Coronary artery (tissue), 2 donors: ENCODE results near the gene ADISSP.
A peak's percentile ranks its signal among the peaks of the same experiment; 100 is the strongest.

Source experiments
- DNase-seq: peaks from one replicate; pipeline ENCODE4 v3.0.0-alpha.2; 2017; ENCODE audit warnings: low spot score
- H3K27ac ChIP-seq, 2 donors: fragments of 200-600 bp; sonication (generic); one replicate each; pipeline ENCODE4 v1.5.1; 2016 to 2019
- H3K4me3 ChIP-seq: fragments of 200-600 bp; sonication (generic); 2 replicates; pipeline ENCODE4 v1.5.1; 2016; ENCODE audit warnings: mild to moderate bottlenecking, moderate library complexity
- TF ChIP-seq, protein P1 (sequence below): fragments of 200-600 bp; sonication (generic); IDR thresholded peaks from one replicate; pipeline ENCODE4 v1.5.1; 2019; ENCODE audit warnings: antibody characterized with exemption

ADISSP gene

DNA sequence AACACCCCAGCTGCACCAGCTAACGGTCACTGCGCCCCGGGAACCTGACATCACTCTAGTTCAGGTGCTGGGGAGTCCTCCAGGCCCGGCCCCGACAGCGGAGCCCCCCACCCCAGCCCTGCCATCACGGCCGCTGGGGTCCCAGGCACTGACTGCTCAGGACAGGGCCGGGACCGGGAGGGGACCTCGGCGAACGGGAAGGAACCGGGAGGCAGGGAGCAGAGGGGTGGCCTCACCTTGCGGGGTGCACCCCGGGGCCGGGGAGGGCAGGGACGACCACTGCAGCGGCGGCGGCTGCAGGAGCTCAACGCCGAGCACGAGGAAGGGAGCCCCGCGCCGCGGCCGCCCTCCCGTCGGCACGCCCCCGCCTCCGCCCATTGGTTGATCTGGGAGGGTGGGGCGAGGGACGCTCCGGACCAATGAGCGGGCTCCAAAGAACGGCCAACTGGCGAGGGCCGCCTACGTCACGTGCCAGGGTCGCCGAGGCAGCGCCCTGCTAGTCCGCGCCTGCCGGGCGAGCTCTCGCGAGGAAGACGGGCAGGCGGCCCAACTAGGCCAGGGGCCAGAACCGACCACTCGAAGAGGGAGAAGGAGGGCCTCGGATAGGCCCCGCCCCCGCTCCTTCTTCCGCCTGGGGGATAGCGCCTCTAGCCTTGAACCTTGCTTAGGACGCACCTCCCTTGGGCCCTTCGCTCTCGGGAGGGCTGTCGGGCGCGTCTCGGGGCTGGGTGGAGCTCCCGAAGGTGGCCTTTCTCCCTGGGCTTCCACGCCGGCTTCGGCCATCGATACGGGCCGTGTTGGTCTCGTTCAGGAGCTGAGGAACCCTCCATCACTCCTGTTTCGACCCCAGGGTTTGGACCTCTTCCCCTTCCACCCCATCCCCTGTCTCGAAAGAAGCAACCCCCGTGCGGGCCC, at the start of gene ADISSP:
ADISSP (minus strand) TSS at position 327 of the 915 bp plus-strand sequence. CDS start 7,653 bp downstream, outside the sequence.
- H3K4me3 ChIP-seq, result peak within 1 kb of the TSS; percentile 85
- TF ChIP-seq, protein P1, sequence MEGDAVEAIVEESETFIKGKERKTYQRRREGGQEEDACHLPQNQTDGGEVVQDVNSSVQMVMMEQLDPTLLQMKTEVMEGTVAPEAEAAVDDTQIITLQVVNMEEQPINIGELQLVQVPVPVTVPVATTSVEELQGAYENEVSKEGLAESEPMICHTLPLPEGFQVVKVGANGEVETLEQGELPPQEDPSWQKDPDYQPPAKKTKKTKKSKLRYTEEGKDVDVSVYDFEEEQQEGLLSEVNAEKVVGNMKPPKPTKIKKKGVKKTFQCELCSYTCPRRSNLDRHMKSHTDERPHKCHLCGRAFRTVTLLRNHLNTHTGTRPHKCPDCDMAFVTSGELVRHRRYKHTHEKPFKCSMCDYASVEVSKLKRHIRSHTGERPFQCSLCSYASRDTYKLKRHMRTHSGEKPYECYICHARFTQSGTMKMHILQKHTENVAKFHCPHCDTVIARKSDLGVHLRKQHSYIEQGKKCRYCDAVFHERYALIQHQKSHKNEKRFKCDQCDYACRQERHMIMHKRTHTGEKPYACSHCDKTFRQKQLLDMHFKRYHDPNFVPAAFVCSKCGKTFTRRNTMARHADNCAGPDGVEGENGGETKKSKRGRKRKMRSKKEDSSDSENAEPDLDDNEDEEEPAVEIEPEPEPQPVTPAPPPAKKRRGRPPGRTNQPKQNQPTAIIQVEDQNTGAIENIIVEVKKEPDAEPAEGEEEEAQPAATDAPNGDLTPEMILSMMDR, result no peak
- DNase-seq, result peak; percentile 99
- H3K27ac ChIP-seq, result peak within 1 kb of the TSS; percentile 80 to 96

DNA sequence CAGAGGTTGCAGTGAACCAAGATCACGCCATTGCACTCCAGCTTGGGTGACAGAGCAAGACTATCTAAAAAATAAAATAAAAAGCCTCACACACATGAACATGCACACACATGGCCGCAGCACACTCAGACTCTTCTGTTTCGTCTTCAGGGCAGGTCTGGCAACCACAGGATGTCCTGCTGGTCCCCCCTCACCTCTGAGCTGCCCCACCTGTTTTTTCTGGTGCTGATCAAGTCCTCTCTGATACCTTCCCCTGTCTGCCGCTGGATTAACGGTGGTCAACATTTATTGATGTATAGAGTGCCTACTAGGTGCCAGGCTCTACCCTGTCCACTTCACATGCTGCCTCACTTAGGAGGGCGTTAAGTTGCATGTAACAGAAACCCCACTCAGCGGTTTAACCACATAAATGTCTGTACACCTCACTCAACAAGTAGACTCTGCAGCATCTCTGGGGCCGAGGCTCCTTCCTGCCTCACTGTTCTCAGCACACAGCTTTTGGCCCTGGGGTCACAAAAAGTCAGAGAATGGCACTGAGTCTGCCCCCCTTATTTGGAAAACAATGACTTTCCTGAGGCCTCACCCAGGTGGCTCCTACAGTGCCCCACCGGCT, 48.3 kb upstream of the ADISSP start:
- no peak overlapping the region for H3K4me3 ChIP-seq
- DNase-seq, result no peak
- no peak overlapping the region for H3K27ac ChIP-seq
- TF ChIP-seq, protein P1, result no peak

DNA sequence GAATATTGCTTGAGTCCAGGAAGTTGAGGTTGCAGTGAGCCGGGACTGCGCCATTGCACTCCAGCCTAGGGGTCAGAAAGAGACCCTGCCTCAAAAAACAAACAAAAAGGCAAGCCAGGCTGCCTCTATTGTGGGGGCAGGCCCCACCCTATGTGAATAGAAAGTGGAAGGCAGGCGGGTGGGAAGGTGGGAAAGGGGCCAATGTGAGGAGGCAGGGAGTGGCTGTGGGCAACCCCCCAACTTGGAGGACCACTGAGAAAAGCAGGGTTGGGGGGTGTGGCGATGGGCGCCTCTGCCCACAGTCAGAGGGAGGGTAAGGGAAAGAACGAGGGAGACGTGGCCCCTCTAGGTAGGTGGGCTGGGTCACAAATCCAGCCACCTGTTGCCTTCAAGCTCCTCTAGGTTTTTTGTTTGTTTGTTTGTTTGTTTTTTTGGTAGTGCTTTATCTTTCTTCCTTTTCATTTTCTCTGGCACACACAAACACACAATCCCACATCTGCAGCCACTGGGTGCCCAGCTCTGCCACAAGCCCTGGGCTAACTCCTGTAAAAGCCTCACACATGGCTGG, 47.5 kb upstream of the ADISSP start:
- TF ChIP-seq, protein P1, result no peak
- H3K4me3 ChIP-seq, result no peak overlapping the region
- DNase-seq, result no peak
- no peak overlapping the region for H3K27ac ChIP-seq

DNA sequence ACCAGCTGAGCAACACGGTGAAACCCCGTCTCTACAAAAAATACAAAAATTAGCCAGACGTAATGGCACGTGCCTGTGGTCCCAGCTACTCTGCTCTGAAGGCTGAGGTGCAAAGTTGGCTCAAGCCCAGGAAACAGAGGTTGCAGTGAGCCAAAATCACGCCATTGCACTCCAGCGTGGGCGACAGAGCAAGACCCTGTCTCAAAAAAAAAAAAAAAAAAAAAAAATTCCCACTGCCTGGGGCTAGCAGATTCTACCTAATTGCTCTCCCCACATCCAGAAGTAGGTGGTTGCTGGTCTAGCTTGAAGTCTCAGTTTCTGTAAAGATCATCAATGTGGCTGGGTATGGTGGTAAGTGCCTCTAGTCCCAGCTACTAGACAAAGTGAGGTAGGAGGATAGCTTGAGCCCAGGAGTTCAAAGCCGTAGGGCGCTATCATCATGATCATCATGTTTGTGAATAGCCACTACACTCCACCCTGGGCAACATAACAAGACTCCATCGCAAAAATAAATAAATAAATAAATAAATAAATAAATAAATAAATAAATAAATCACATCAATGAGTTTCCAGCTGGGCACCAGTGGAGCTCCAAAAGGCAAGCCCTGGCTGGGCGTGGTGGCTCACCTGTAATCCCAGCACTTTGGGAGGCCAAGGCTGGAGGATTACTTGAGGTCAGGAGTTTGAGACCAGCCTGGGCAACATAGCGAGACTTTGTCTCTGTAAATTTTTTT, 46.5 kb upstream of the ADISSP start:
- Histone ChIP-seq H3K4me3 (no peak overlapping the region), H3K27ac (no peak overlapping the region)
- DNase-seq, result no peak
- TF ChIP-seq, protein P1, result no peak

DNA sequence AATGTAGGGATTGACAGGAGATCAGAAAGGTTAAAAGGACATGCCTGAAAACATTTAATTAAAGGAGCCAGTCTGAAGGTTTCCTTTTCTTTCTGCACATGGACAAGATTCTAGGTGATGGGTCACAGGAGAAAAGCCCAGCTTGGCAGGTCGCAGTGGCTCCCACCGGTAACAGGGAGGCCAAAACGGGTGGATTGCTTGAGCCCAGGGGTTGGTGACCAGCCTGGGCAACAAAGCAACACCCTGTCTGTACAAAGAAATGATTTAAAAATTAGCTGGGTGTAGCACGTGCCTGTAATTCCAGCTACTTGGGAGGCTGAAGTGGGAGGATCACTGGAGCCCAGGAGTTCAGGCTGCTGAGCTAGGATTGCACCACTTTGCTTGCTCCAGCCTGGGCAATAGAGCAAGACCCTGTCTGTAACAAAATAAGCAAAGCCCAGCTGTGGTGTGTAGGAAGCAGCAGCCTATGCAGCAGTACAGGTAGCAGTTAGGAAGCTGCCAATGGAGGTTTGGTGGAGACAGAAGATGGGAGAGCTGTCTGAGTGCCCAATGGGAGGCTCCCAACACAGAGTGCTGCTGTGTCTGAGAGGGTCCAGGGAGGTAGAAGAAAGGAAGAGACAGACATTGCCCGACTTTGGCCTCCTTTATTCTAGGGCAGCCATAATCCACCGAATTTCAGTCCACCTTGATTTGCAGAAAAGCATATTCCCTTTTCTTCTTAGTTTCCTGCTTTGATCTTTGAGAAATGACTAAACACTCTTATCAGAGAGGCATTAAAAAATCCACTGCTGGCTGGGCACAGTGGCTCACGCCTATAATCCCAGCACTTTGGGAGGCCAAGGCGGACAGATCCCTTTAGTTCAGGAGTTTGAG, 45.7 kb upstream of the ADISSP start:
- Histone ChIP-seq H3K27ac (peak overlapping the region in 1 of 2 donors; percentile 93), H3K4me3 (no peak overlapping the region)
- no peak for DNase-seq
- TF ChIP-seq, protein P1, result no peak

DNA sequence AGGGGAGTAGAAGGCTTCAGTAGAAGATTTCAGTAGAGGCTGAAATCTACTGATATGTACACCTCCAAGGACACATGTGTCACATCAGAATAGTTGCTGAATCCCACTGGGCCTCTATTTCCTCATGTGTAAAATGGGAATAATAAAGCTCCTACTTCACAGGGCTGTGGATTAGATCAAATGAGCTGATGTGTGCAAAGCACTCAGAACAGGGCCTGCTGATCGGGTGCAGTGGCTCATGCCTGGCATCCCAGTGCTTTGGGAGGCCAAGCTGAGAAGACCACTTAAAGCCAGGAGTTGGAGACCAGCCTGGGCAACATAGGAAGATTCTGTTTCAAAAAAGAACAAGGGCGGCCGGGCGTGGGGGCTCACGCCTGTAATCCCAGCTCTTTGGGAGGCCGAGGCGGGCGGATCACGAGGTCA, 44.7 kb upstream of the ADISSP start:
- peak overlapping the region; percentile 91 to 93 for H3K27ac ChIP-seq
- peak overlapping the region; percentile 71 for H3K4me3 ChIP-seq
- TF ChIP-seq, protein P1, result no peak
- peak; percentile 73 for DNase-seq
